Measurements from ENCODE around the gene CSKMT. TPM values are rescaled to one million over a fixed set of nuclear protein-coding genes. Genes with fewer than 3 reads are reported as not detected.
A peak's percentile ranks its signal among the peaks of the same experiment; 100 is the strongest.

Gene CSKMT
- total RNA-seq, 4 donors from 2014 or later: 1.1 to 10.5 (median 7.0) TPM

- intact Hi-C loops (cut with DNase I): no loop called here
- no peak for TF ChIP-seq CTCF (IDR thresholded peaks at IDR 0.05)
- TF ChIP-seq POLR2A (IDR thresholded peaks at IDR 0.05): peak in 3 of 4 donors; percentile 71 to 82 (median 74)
Observed at GRCh38 chr11:62645946-62646824, 18.9 kb upstream of the CSKMT start, which contains the start of gene GANAB. Gene GANAB (minus strand): TSS chr11:62646613. CDS start chr11:62646599, 14 bp downstream.

GRCh38 chr11:62646825-62647608, 18.1 kb upstream of the CSKMT start:
- Histone ChIP-seq H3K27ac (peak overlapping the region in 3 of 4 donors; percentile 92 to 96 (median 94)), H3K9me3 (no peaks in the 10 kb centered on the region), H3K36me3 (peaks cover 0 to 65% (median 30%) of the 10 kb centered on the region in 3 donors), H3K27me3 (no peaks in the 10 kb centered on the region), H3K4me1 (peaks cover 23 to 53% (median 27%) of the 10 kb centered on the region in 3 donors), H3K4me3 (peak overlapping the region in 2 of 4 donors; percentile 76 to 96)
- 8 to 57% methylated on average over 5 to 8 of the region's 32 CpGs for WGBS, 2 donors
- intact Hi-C loops (cut with DNase I): no loop called here
- DNase-seq: no peak
- TF ChIP-seq POLR2A (IDR thresholded peaks at IDR 0.05) (no peak), CTCF (IDR thresholded peaks at IDR 0.05) (no peak)

More at GRCh38 chr11:62645946-62646824, 18.9 kb upstream of the CSKMT start, which contains the start of gene GANAB:
- peak within 1 kb of the TSS; percentile 76 to 96 (median 94) for H3K4me3 ChIP-seq
- 0% methylated on average over 11 to 37 of the region's 73 CpGs for WGBS, 2 donors
- peak within 1 kb of the TSS; percentile 92 to 96 (median 94) for H3K27ac ChIP-seq
- DNase-seq: peak; percentile 98
- H3K27me3 ChIP-seq: no peaks in the 10 kb centered on the region
- peaks cover 0 to 67% (median 30%) of the 10 kb centered on the region in 3 donors for H3K36me3 ChIP-seq
- H3K9me3 ChIP-seq: no peaks in the 10 kb centered on the region
- peaks cover 18 to 44% (median 20%) of the 10 kb centered on the region in 3 donors for H3K4me1 ChIP-seq

GRCh38 chr11:62647609-62648005, 17.5 kb upstream of the CSKMT start:
- 83% methylated on average over 4 of the region's 6 CpGs; no CpG with 5 or more reads in 1 of the 2 donors for WGBS, 2 donors
- H3K4me3 ChIP-seq: no peak overlapping the region
- H3K27me3 ChIP-seq: no peaks in the 10 kb centered on the region
- TF ChIP-seq CTCF (IDR thresholded peaks at IDR 0.05) (no peak), POLR2A (IDR thresholded peaks at IDR 0.05) (no peak)
- H3K27ac ChIP-seq: peak overlapping the region in 1 of 4 donors; percentile 96
- peaks cover 0 to 59% (median 30%) of the 10 kb centered on the region in 3 donors for H3K36me3 ChIP-seq
- no peaks in the 10 kb centered on the region for H3K9me3 ChIP-seq
- intact Hi-C loops (cut with DNase I): no loop called here
- peaks cover 28 to 58% (median 32%) of the 10 kb centered on the region in 3 donors for H3K4me1 ChIP-seq
- no peak for DNase-seq

- TF ChIP-seq POLR2A (IDR thresholded peaks at IDR 0.05): no peak
- no peak for TF ChIP-seq CTCF (IDR thresholded peaks at IDR 0.05)
- Histone ChIP-seq H3K9me3 (no peaks in the 10 kb centered on the region), H3K4me3 (no peak overlapping the region), H3K27me3 (no peaks in the 10 kb centered on the region), H3K36me3 (peaks cover 0 to 51% (median 30%) of the 10 kb centered on the region in 3 donors), H3K4me1 (peaks cover 28 to 57% (median 32%) of the 10 kb centered on the region in 3 donors), H3K27ac (no peak overlapping the region)
- intact Hi-C loops (cut with DNase I): no loop called here
- DNase-seq: no peak
- WGBS, 2 donors: 89 to 95% methylated on average over 7 to 8 of the region's 24 CpGs
Observed at GRCh38 chr11:62648185-62648966, 16.7 kb upstream of the CSKMT start.

Data from esophagus squamous epithelium (tissue), 5 donors.